ENCODE measurements around the gene ZNF664.

The ZNF664 gene

DNA sequence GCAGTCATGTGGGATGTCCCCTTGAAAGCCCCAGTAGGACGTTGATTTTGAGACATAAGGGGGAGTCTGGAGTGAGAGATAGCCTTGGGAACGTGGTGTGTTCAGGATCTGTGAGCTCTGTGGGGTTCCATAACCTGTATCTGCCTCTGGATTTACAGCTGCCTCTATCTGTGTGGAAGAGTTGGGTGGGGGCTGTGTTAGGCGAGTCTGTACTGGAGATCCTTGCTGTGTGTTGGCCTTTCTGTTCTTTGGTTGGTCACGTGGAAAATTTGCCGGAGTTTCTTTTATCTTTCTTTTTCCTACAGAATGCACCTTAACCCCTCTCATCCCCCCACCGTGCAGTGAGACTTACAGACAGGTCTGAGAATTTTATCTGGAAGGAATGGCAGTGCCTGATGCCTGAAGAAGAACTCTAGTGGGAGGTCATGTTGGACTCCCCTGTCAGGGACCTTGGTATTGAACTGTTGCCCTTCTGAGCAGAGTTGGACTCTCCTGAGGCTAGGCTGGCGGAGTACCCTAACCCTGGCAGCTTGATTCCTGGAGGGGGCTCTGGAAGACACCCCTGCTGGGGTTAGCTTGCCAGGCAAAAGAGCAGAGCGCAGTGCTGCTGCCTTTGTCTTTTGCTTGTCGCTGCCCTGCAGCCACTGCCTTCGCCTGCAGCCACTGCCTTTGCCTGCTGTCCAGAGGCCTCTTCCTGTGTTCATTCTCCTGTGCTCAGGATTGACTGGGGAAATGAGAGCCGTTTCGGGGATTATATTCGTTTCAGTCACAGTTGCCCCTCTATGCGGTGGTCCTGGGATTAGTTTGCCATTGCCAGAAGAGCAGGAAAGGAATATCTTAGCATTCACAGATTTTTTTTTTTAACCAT is 34.1 kb downstream of the ZNF664 start:
- H3K27ac ChIP-seq = no peak overlapping the region
- no peak for TF ChIP-seq ZFX (IDR thresholded peaks at IDR 0.05)
- TF ChIP-seq, protein P1, sequence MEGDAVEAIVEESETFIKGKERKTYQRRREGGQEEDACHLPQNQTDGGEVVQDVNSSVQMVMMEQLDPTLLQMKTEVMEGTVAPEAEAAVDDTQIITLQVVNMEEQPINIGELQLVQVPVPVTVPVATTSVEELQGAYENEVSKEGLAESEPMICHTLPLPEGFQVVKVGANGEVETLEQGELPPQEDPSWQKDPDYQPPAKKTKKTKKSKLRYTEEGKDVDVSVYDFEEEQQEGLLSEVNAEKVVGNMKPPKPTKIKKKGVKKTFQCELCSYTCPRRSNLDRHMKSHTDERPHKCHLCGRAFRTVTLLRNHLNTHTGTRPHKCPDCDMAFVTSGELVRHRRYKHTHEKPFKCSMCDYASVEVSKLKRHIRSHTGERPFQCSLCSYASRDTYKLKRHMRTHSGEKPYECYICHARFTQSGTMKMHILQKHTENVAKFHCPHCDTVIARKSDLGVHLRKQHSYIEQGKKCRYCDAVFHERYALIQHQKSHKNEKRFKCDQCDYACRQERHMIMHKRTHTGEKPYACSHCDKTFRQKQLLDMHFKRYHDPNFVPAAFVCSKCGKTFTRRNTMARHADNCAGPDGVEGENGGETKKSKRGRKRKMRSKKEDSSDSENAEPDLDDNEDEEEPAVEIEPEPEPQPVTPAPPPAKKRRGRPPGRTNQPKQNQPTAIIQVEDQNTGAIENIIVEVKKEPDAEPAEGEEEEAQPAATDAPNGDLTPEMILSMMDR (conservative IDR thresholded peaks at IDR 0.05) = no peak

DNA sequence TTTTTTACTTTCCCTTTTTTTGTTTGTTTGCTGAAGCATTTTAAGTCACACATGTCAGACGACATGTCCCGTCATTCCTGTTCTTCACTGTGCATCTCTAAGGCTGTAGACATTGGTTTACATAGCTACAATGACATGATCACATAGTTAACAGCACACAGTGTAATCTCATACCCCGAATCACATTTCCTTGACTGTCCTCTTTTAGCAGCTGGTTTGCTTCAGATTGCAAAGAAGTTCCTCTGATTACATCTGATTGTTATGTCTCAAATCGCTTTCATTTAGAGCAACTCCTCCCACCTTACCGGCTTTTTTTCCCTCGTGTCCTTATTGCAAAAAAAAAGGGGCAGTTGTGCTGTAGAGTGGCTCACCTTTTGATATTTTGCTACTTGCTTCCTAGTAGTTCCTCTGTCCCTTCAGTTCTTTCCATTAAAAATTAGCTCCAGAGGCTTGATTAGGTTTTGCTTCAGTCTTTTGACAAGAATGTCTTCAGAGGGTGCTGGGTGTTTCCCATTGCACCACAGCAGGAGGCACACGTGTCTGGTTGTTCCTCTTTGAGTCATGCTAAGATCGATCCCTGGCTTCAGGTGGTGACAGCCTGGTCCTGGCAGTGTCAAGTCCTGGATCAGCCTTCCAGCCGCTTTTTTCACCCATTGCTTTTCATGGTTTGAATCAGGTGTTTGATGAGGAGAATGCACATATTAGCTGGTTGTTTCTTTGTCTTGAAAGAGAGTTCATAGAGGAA is 35.0 kb downstream of the ZNF664 start:
- TF ChIP-seq, protein P1 (conservative IDR thresholded peaks at IDR 0.05) = no peak
- TF ChIP-seq ZFX (IDR thresholded peaks at IDR 0.05) = no peak
- H3K27ac ChIP-seq = no peak overlapping the region

DNA sequence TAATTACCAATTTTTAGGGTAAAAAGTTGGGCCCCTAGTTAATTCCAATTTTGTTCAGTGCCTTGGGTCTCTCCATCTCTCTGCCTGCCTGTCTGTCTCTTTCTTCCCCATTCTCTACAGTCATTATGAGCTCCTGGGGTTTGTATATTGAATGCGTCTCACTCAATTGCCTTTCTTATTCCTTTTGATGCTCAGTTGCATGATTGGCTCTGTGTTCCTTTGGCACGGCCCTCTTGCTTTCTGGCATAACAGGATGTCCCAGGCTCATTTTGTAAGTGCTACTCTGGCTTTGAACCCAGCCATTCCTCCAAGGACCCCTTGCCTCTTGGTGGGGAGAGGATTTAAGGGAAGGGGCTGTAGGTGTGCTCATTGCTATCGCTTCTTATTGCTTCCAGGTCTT is 35.6 kb downstream of the ZNF664 start:
- no peak for TF ChIP-seq ZFX (IDR thresholded peaks at IDR 0.05)
- TF ChIP-seq, protein P1 (conservative IDR thresholded peaks at IDR 0.05) = no peak
- no peak overlapping the region for H3K27ac ChIP-seq

DNA sequence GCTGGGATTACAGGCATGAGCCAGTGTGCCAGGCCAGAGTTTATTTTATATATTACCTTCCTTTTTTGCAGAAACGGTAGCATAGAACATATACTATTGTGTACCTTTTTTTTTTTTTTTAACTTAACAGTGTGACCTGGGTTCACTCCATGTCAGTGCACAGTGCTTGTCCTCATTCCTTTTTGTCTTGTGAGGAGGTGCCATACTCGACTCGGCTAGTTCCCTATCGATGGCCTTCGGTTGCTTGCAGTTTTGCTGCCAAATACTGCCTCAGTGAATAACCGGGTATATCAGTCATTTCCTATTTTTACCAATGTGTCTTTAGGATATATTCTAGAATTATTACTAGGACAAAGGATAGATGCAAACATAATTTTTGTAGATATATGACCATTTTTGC is 36.8 kb downstream of the ZNF664 start:
- H3K27ac ChIP-seq = no peak overlapping the region
- TF ChIP-seq, protein P1 (conservative IDR thresholded peaks at IDR 0.05) = no peak
- no peak for TF ChIP-seq ZFX (IDR thresholded peaks at IDR 0.05)

DNA sequence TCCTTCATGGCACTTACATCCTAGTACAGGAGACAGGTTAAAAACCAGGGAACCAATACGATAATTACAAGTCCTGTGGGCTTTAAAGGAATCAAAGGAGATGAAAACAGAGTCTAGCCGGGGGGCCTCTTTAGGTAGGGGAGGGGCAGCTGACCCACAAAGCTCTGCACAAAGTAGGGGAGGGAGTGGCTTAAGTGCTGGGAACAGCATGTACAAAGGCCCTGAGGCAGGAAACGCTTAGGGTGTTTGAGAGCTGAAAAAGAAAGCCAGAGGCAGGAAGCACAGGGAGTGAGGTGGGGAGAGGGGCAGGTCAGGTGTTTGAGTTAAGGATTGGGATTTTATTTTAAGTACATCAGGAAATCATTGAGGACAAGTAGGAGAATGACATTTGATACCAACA is 37.7 kb downstream of the ZNF664 start:
- H3K27ac ChIP-seq = no peak overlapping the region
- TF ChIP-seq, protein P1 (conservative IDR thresholded peaks at IDR 0.05) = no peak
- no peak for TF ChIP-seq ZFX (IDR thresholded peaks at IDR 0.05)

DNA sequence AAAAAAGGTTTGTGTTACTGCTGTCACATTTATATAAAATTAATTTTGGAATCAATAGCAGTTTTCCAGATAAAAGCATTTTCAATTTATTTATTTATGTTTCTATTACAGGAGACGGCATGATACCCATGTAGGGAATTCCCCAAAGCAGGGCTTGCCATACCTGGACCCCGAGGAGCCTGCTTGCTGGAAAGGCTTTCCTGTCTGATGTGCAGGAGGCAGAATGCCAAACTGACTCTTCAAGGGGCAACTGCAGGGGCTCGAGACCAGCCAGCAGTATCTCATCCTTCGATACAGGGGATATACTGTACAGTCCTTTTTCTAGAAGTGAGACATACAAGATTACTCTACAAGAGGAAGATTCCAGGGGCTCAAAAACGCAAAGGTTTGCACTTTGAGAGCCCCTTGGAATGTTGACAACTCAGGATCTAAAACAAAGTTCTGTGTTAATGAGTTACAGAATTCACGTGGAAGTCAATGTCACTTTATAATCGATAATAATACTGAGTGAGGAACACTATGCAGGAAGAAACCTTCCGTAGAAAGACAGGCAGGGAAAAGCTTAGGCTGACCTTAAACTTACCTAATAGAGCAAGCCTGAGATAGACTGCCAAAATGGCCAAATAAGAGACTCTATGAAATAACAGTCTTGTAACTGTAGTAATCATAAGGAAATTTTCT is 38.6 kb downstream of the ZNF664 start:
- TF ChIP-seq ZFX (IDR thresholded peaks at IDR 0.05) = no peak
- TF ChIP-seq, protein P1 (conservative IDR thresholded peaks at IDR 0.05) = no peak
- H3K27ac ChIP-seq = no peak overlapping the region

Measured in C4-2B (cell line).